ENCODE data around the gene UNC13A. TPM values are rescaled to one million over a fixed set of nuclear protein-coding genes. Genes with fewer than 3 reads are reported as not detected.

UNC13A gene
- total and polyA plus RNA-seq, 2 donors (not counting 3 experiments of a cell fraction or from before 2014, with no cell fraction given) = 0.04 to 0.09 TPM

DNA sequence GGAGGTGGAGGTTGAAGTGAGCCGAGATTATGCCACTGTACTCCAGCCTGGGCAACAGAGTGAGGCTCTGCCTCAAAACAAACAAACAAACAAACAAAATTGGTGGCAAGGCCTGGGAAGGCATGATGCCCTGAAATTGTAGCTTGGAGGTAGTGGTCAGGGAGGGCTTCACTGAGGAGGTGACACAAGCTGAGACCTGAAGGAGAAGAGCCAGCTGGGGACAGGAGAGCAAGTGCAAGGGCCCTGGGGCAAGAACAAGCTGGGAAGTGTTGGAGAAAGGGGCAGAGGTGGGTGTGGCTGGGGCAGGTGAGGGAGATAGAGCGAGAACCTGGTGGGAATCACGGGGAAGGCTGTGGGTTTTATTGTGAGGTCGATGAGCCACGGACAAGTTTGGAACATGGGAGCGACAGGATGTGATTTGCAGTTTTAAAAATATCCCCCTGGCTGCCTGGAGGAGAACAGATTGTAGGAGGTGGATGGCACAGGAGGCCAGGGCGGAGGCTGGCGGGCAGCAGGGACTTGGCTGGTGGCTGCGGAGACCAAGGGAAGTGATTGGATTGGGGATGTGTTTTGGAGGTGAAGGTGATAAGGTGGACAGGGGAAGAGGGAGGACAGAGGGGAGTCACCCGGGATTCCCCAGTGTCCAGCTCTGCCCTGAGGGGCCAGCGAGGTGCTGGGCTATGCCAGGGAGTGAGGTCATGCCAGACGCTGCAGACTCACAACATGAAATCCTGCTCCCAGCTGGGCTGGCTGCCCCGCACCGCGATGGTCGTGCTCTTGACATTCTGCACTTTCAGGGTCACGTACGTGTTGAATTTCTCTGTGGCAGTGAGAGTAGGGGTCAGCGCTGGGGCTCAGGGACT is 14.0 kb downstream of the UNC13A start:
- H3K4me2 ChIP-seq (ENCODE audit: insufficient read depth, low read length) = no peak overlapping the region
- no peaks in the 10 kb centered on the region for H4K20me1 ChIP-seq (replicated peaks; ENCODE audit: control insufficient read depth, extremely low read depth, insufficient read depth, low read length)
- intact Hi-C loops (cut with micrococcal nuclease) = no loop called here
- no peaks in the 10 kb centered on the region for H3K36me3 ChIP-seq (ENCODE audit: control insufficient read depth in 2 of 2, extremely low read depth in 1 of 2, insufficient read depth in 2 of 2, low read length in 2 of 2)
- H3K27ac ChIP-seq (ENCODE audit: insufficient read depth, low read depth, low read length) = no peak overlapping the region
- H3K4me1 ChIP-seq (ENCODE audit: control insufficient read depth, extremely low read depth, insufficient read depth, low read length) = no peaks in the 10 kb centered on the region
- H3K4me3 ChIP-seq (replicated peaks in 1 of 3; ENCODE audit: insufficient read depth in 1 of 3, low read depth in 1 of 3, low read length in 3 of 3) = no peak overlapping the region
- no peak for TF ChIP-seq POLR2A (IDR thresholded peaks at IDR 0.05; ENCODE audit: low read depth, low read length)
- no peak for TF ChIP-seq GATA2 (IDR thresholded peaks at IDR 0.05; ENCODE audit: insufficient read depth, insufficient read length, low read depth, low read length)
- no peak for TF ChIP-seq EZH2 (IDR thresholded peaks at IDR 0.05; ENCODE audit: borderline replicate concordance, low read depth, low read length, severe bottlenecking)
- no peak for TF ChIP-seq MYC (IDR thresholded peaks at IDR 0.05; ENCODE audit: low read depth, low read length)
- TF ChIP-seq, protein P1, sequence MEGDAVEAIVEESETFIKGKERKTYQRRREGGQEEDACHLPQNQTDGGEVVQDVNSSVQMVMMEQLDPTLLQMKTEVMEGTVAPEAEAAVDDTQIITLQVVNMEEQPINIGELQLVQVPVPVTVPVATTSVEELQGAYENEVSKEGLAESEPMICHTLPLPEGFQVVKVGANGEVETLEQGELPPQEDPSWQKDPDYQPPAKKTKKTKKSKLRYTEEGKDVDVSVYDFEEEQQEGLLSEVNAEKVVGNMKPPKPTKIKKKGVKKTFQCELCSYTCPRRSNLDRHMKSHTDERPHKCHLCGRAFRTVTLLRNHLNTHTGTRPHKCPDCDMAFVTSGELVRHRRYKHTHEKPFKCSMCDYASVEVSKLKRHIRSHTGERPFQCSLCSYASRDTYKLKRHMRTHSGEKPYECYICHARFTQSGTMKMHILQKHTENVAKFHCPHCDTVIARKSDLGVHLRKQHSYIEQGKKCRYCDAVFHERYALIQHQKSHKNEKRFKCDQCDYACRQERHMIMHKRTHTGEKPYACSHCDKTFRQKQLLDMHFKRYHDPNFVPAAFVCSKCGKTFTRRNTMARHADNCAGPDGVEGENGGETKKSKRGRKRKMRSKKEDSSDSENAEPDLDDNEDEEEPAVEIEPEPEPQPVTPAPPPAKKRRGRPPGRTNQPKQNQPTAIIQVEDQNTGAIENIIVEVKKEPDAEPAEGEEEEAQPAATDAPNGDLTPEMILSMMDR (IDR thresholded peaks at IDR 0.05; ENCODE audit: extremely low read depth in 1 of 2, insufficient read depth in 1 of 2, low read depth in 1 of 2, low read length in 2 of 2) = no peak
- TF ChIP-seq, protein P2, sequence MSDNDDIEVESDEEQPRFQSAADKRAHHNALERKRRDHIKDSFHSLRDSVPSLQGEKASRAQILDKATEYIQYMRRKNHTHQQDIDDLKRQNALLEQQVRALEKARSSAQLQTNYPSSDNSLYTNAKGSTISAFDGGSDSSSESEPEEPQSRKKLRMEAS (IDR thresholded peaks at IDR 0.05; ENCODE audit: insufficient read depth, insufficient read length) = no peak
- no peak for TF ChIP-seq JUN (IDR thresholded peaks at IDR 0.05; ENCODE audit: borderline replicate concordance, insufficient read depth, insufficient read length, low read depth)
- no peak for TF ChIP-seq FOS (IDR thresholded peaks at IDR 0.05; ENCODE audit: borderline replicate concordance, insufficient read depth, low read length)
- no peak for TF ChIP-seq POLR2AphosphoS5 (IDR thresholded peaks at IDR 0.05; ENCODE audit: insufficient read depth, low read depth, low read length)
- no peak for FAIRE-seq
- no TSS peak for BruUV-seq (replicated peaks)
- H3K9me3 ChIP-seq (replicated peaks; ENCODE audit: control insufficient read depth, insufficient read depth, low read length) = no peaks in the 10 kb centered on the region
- no peaks in the 10 kb centered on the region for H3K9me1 ChIP-seq (replicated peaks; ENCODE audit: control insufficient read depth, extremely low read depth, insufficient read depth, low read length)
- CTCF ChIA-PET = interaction anchor here (1.2 kb wide), 1 partner anchor 20 kb away, joined by 4 read pairs; no protein-coding TSS in a partner anchor
- H3K79me2 ChIP-seq (ENCODE audit: control insufficient read depth, insufficient read depth, low read length) = no peaks in the 10 kb centered on the region
- H3K9ac ChIP-seq (replicated peaks; ENCODE audit: extremely low read depth, insufficient read depth, low read length) = no peak overlapping the region
- dilution Hi-C loops (cut with MboI; ENCODE audit: extremely low pct_ligation_motif_present, low sequenced_read_pairs) = no loop called here
- no peaks in the 10 kb centered on the region for H3K27me3 ChIP-seq (ENCODE audit: control insufficient read depth in 2 of 2, insufficient read depth in 2 of 2, low read length in 2 of 2)
- H2AFZ ChIP-seq (ENCODE audit: low read depth, low read length) = no peak overlapping the region
- no peak for DNase-seq (ENCODE audit: low read depth, low spot score)
- POLR2A ChIA-PET = interaction anchor here (0.6 kb wide), 1 partner anchor 1064 kb away, joined by 3 read pairs; no protein-coding TSS in a partner anchor

Data from endothelial cell of umbilical vein (primary cell).